ENCODE measurements around the gene SLC43A3.

SLC43A3 gene

GRCh38 chr11:57421066-57421465 is 5.9 kb downstream of the SLC43A3 start:
- no peak overlapping the region for H3K4me3 ChIP-seq (ENCODE audit: low read depth, low read length)
- TF ChIP-seq, protein P1, sequence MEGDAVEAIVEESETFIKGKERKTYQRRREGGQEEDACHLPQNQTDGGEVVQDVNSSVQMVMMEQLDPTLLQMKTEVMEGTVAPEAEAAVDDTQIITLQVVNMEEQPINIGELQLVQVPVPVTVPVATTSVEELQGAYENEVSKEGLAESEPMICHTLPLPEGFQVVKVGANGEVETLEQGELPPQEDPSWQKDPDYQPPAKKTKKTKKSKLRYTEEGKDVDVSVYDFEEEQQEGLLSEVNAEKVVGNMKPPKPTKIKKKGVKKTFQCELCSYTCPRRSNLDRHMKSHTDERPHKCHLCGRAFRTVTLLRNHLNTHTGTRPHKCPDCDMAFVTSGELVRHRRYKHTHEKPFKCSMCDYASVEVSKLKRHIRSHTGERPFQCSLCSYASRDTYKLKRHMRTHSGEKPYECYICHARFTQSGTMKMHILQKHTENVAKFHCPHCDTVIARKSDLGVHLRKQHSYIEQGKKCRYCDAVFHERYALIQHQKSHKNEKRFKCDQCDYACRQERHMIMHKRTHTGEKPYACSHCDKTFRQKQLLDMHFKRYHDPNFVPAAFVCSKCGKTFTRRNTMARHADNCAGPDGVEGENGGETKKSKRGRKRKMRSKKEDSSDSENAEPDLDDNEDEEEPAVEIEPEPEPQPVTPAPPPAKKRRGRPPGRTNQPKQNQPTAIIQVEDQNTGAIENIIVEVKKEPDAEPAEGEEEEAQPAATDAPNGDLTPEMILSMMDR (IDR thresholded peaks at IDR 0.05; ENCODE audit: borderline replicate concordance, insufficient read depth, low read depth, low read length): no peak

DNA sequence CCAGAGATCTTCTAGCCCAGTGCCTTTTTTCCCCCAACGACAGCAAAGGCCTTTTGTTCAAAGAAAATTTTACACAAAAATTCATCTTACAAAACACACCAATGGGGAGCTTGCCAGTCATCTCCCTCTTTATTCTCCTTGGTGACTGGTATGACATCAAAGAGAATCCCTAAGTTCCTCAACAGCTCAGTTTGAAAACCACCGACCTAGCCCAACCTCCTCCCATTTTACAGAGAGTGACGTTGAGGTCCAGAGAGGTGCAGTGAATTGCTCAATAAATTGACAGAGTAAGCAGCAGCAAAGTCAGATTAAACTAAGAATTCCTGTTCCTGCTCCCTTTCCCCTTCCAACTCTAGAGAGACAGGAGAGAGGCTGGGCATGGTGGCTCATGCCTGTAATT is 7.8 kb downstream of the SLC43A3 start:
- no peak overlapping the region for H3K4me3 ChIP-seq (ENCODE audit: low read depth, low read length)
- TF ChIP-seq, protein P1 (IDR thresholded peaks at IDR 0.05; ENCODE audit: borderline replicate concordance, insufficient read depth, low read depth, low read length): no peak

GRCh38 chr11:57418131-57418530 is 8.8 kb downstream of the SLC43A3 start:
- H3K4me3 ChIP-seq (ENCODE audit: low read depth, low read length): no peak overlapping the region
- TF ChIP-seq, protein P1 (IDR thresholded peaks at IDR 0.05; ENCODE audit: borderline replicate concordance, insufficient read depth, low read depth, low read length): no peak

GRCh38 chr11:57417056-57417455 is 9.9 kb downstream of the SLC43A3 start:
- H3K4me3 ChIP-seq (ENCODE audit: low read depth, low read length): no peak overlapping the region
- TF ChIP-seq, protein P1 (IDR thresholded peaks at IDR 0.05; ENCODE audit: borderline replicate concordance, insufficient read depth, low read depth, low read length): no peak

DNA sequence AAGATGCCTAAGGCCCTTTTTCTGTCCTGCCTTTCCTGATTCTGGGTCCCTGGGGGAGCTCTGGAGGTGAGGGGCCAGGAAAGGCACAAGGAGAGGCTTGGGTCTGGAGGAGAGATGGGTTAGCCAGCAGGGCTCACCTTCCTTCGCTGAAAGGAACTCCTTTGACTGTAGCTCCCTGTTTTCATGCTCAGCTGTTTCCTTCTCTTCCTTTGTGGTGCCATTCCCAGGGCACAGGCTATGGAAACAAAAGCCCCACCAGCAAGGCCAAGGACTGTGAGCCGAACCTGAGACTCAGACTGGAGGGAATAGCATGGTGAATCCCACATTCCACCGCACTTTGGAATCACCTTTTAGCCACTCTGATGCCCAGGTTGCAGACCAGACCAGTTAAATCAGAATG is 10.5 kb downstream of the SLC43A3 start:
- H3K4me3 ChIP-seq (ENCODE audit: low read depth, low read length): no peak overlapping the region
- TF ChIP-seq, protein P1 (IDR thresholded peaks at IDR 0.05; ENCODE audit: borderline replicate concordance, insufficient read depth, low read depth, low read length): no peak

- no peak overlapping the region for H3K4me3 ChIP-seq (ENCODE audit: low read depth, low read length)
- TF ChIP-seq, protein P1 (IDR thresholded peaks at IDR 0.05; ENCODE audit: borderline replicate concordance, insufficient read depth, low read depth, low read length): no peak
Measured at GRCh38 chr11:57414612-57415212, 12.2 kb downstream of the SLC43A3 start.

DNA sequence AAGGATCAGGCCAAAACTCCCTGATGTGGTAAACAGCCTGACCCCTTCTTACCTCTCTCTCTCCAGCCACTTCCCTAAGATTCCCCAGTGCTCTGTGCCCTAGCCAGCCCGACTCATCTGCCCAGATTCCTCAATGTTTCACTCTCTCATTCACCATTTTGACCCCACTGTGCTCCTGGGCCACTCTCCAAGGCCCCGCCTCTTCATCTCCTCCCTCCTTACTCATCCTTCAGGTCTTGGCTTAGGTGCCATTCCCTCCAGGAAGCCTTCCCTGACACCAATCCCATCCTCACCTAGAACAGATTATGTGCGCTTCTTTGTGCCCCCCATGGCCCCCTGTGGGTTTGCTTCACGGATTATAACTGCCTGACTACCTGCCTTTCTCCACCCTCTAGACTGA is 13.2 kb downstream of the SLC43A3 start:
- H3K4me3 ChIP-seq (ENCODE audit: low read depth, low read length): no peak overlapping the region
- TF ChIP-seq, protein P1 (IDR thresholded peaks at IDR 0.05; ENCODE audit: borderline replicate concordance, insufficient read depth, low read depth, low read length): no peak
